Mesendoderm (in vitro differentiated cells): ENCODE data around the gene LGR5.
A peak's percentile ranks its signal among the peaks of the same experiment; 100 is the strongest.

ENCODE experiments used
- DNase-seq: peaks from one replicate; pipeline ENCODE4 v3.0.0; 2013
- H2AK5ac ChIP-seq: 2 replicates; pipeline ENCODE4 v1.6.1; 2013; ENCODE audit warnings: low read length, inconsistent platforms
- H2BK120ac ChIP-seq: 2 replicates; pipeline ENCODE4 v1.6.1; 2013; ENCODE audit warnings: low read depth, mild to moderate bottlenecking, low read length, moderate library complexity, mixed read lengths
- H2BK15ac ChIP-seq: replicated peaks from 2 replicates; pipeline ENCODE4 v1.6.1; 2013; ENCODE audit warnings: low read depth, mild to moderate bottlenecking, moderate library complexity
- H2BK5ac ChIP-seq: 2 replicates; pipeline ENCODE4 v1.6.1; 2013; ENCODE audit warnings: low read length, inconsistent platforms
- H3K18ac ChIP-seq: 2 replicates; pipeline ENCODE4 v1.6.1; 2013; ENCODE audit warnings: mild to moderate bottlenecking, low read length, mixed read lengths
- H3K23ac ChIP-seq: one replicate; pipeline ENCODE4 v1.6.1; 2013; ENCODE audit warnings: low read length
- H3K27ac ChIP-seq: 2 replicates; pipeline ENCODE4 v1.5.1; 2013; ENCODE audit warnings: low read depth, mild to moderate bottlenecking, inconsistent platforms, low read length, moderate library complexity
- H3K27me3 ChIP-seq: 2 replicates; pipeline ENCODE4 v1.6.1; 2013; ENCODE audit warnings: low read length, control low read depth, mild to moderate bottlenecking, inconsistent platforms; ENCODE audit not compliant: insufficient read depth, poor library complexity
- H3K36me3 ChIP-seq: 2 replicates; pipeline ENCODE4 v1.6.1; 2013; ENCODE audit warnings: low read length, inconsistent platforms; ENCODE audit not compliant: control insufficient read depth, insufficient read depth
- H3K4ac ChIP-seq: one replicate; pipeline ENCODE4 v1.6.1; 2013; ENCODE audit warnings: low read depth, mild to moderate bottlenecking, low read length, moderate library complexity
- H3K4me1 ChIP-seq: 2 replicates; pipeline ENCODE4 v1.6.1; 2013; ENCODE audit warnings: low read depth, low read length, inconsistent platforms; ENCODE audit not compliant: control insufficient read depth
- H3K4me2 ChIP-seq: 2 replicates; pipeline ENCODE4 v1.6.1; 2013; ENCODE audit warnings: low read length
- H3K4me3 ChIP-seq: 2 replicates; pipeline ENCODE4 v1.5.1; 2013; ENCODE audit warnings: mild to moderate bottlenecking, low read length
- H3K56ac ChIP-seq: one replicate; pipeline ENCODE4 v1.6.1; 2013; ENCODE audit warnings: low read length
- H3K79me1 ChIP-seq: 2 replicates; pipeline ENCODE4 v1.6.1; 2013; ENCODE audit warnings: low read length, inconsistent platforms
- H3K79me2 ChIP-seq: 2 replicates; pipeline ENCODE4 v1.6.1; 2013; ENCODE audit warnings: mild to moderate bottlenecking, low read length; ENCODE audit not compliant: control insufficient read depth, insufficient read depth
- H3K9ac ChIP-seq: 2 replicates; pipeline ENCODE4 v1.6.1; 2013; ENCODE audit warnings: low read length, inconsistent platforms
- H4K5ac ChIP-seq: one replicate; pipeline ENCODE4 v1.6.1; 2013; ENCODE audit warnings: low read length
- H4K8ac ChIP-seq: one replicate; pipeline ENCODE4 v1.6.1; 2013; ENCODE audit warnings: low read depth, mild to moderate bottlenecking, control low read depth, low read length, moderate library complexity
- WGBS: extraction: QIAGEN DNeasy Blood & Tissue Kit; methylation state at CpG from one replicate; pipeline ENCODE4 v1.1.7; 2013; ENCODE audit warnings: low lambda C conversion rate, missing lambda C conversion rate; ENCODE audit not compliant: insufficient coverage; ENCODE audit errors: extremely low coverage; 5-methylcytosine and 5-hydroxymethylcytosine counted together

Gene LGR5

GRCh38 chr12:71431991-71432390 lies 7.6 kb upstream of the LGR5 start:
- H3K9ac ChIP-seq = no peak overlapping the region
- DNase-seq = no peak
- H3K4ac ChIP-seq = no peak overlapping the region
- H3K56ac ChIP-seq = no peak overlapping the region
- no peak overlapping the region for H3K4me2 ChIP-seq
- H4K5ac ChIP-seq = no peak overlapping the region
- H3K4me1 ChIP-seq = peaks cover 8% of the 10 kb centered on the region
- no peak overlapping the region for H2BK120ac ChIP-seq
- no peak overlapping the region for H2BK5ac ChIP-seq
- H2BK15ac ChIP-seq = no peak overlapping the region
- no peaks in the 10 kb centered on the region for H3K36me3 ChIP-seq
- WGBS = no CpG with 5 or more reads among the region's 3 CpGs
- no peak overlapping the region for H2AK5ac ChIP-seq
- H3K27ac ChIP-seq = no peak overlapping the region
- no peaks in the 10 kb centered on the region for H3K27me3 ChIP-seq
- no peak overlapping the region for H3K18ac ChIP-seq
- H3K79me1 ChIP-seq = no peaks in the 10 kb centered on the region
- no peaks in the 10 kb centered on the region for H3K79me2 ChIP-seq
- H3K23ac ChIP-seq = no peak overlapping the region
- H3K4me3 ChIP-seq = no peak overlapping the region
- H4K8ac ChIP-seq = no peak overlapping the region

DNA sequence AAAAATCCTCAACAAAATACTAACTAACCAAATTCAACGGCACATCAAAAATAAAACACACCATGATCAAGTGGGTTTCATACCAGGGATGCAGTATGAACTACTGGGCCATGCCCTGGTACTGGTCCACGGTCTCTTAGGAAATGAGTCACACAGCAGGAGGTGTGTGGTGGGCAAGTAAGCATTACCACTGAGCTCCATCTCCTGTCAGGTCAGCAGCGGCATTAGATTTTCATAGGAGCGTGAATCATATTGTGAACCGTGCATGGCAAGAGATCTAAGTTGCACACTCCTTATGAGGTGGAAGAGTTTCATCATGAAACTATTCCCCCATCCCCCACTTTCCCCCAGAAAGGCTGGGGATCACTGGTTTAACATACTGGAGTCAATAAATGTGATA lies 6.7 kb upstream of the LGR5 start:
- Histone ChIP-seq H3K56ac (no peak overlapping the region), H2BK5ac (no peak overlapping the region), H3K18ac (no peak overlapping the region), H3K79me1 (no peaks in the 10 kb centered on the region), H3K36me3 (no peaks in the 10 kb centered on the region), H2AK5ac (no peak overlapping the region), H3K27ac (no peak overlapping the region), H3K4me1 (peaks cover 8% of the 10 kb centered on the region), H4K8ac (no peak overlapping the region), H3K4me2 (no peak overlapping the region), H2BK120ac (no peak overlapping the region), H2BK15ac (no peak overlapping the region), H3K23ac (no peak overlapping the region), H3K9ac (no peak overlapping the region), H3K4me3 (no peak overlapping the region), H3K4ac (no peak overlapping the region), H3K79me2 (no peaks in the 10 kb centered on the region), H4K5ac (no peak overlapping the region), H3K27me3 (no peaks in the 10 kb centered on the region)
- DNase-seq = no peak
- no CpG with 5 or more reads among the region's 5 CpGs for WGBS

DNA sequence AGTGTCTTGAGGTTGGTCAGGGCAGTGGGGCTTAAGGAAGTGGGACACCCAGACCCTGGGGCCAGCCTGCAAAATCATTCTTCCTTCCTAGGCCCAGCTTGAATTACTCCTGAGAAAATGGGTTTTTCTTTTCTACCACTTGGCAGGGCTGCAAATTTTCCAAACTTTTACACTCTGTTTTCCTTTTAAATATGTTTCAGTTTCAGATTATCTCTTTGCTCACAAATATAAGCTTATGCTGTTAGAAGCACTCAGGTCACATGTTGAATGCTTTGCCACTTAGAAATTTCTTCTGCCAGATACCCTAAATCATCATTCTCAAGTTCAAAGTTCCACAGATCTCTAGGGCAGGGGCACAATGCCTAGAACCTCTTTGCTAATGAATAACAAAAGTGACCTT lies 2.9 kb upstream of the LGR5 start:
- Histone ChIP-seq H3K4ac (no peak overlapping the region), H4K8ac (no peak overlapping the region), H3K36me3 (no peaks in the 10 kb centered on the region), H3K27me3 (peaks cover 11% of the 10 kb centered on the region), H3K79me2 (no peaks in the 10 kb centered on the region), H3K9ac (no peak overlapping the region), H3K4me3 (no peak overlapping the region), H3K27ac (no peak overlapping the region), H2BK120ac (no peak overlapping the region), H3K23ac (no peak overlapping the region), H4K5ac (no peak overlapping the region), H2BK15ac (no peak overlapping the region), H2AK5ac (no peak overlapping the region), H3K79me1 (no peaks in the 10 kb centered on the region), H2BK5ac (no peak overlapping the region), H3K4me1 (peaks cover 5% of the 10 kb centered on the region), H3K4me2 (no peak overlapping the region), H3K18ac (no peak overlapping the region), H3K56ac (no peak overlapping the region)
- DNase-seq = no peak

GRCh38 chr12:71438670-71439361 lies 782 bp upstream of the LGR5 start:
- Histone ChIP-seq H3K4me1 (peaks cover 7% of the 10 kb centered on the region), H2AK5ac (no peak overlapping the region), H3K36me3 (no peaks in the 10 kb centered on the region), H2BK5ac (no peak overlapping the region), H4K5ac (no peak overlapping the region), H4K8ac (no peak overlapping the region), H3K56ac (peak overlapping the region; percentile 6), H3K27me3 (peaks cover 13% of the 10 kb centered on the region), H3K9ac (peak overlapping the region; percentile 78), H2BK15ac (no peak overlapping the region), H3K79me1 (no peaks in the 10 kb centered on the region), H3K79me2 (no peaks in the 10 kb centered on the region), H3K27ac (peak overlapping the region; percentile 58), H3K23ac (no peak overlapping the region), H3K4me3 (peak overlapping the region; percentile 4), H3K4ac (no peak overlapping the region), H2BK120ac (no peak overlapping the region), H3K4me2 (peak overlapping the region; percentile 17), H3K18ac (no peak overlapping the region)
- no CpG with 5 or more reads among the region's 17 CpGs for WGBS
- DNase-seq = peak; percentile 70

GRCh38 chr12:71439362-71439612 lies 311 bp upstream of the LGR5 start:
- H4K8ac ChIP-seq = no peak overlapping the region
- H4K5ac ChIP-seq = no peak overlapping the region
- H3K23ac ChIP-seq = no peak overlapping the region
- WGBS = no CpG with 5 or more reads among the region's 17 CpGs
- H3K18ac ChIP-seq = peak overlapping the region; percentile 18
- H2AK5ac ChIP-seq = no peak overlapping the region
- no peak overlapping the region for H3K4ac ChIP-seq
- H3K79me2 ChIP-seq = no peaks in the 10 kb centered on the region
- H3K36me3 ChIP-seq = no peaks in the 10 kb centered on the region
- H3K4me1 ChIP-seq = peaks cover 7% of the 10 kb centered on the region
- peak overlapping the region; percentile 63 for H3K56ac ChIP-seq
- no peak overlapping the region for H2BK5ac ChIP-seq
- H3K4me3 ChIP-seq = peak overlapping the region; percentile 4
- no peak for DNase-seq
- no peak overlapping the region for H2BK15ac ChIP-seq
- H3K79me1 ChIP-seq = no peaks in the 10 kb centered on the region
- H2BK120ac ChIP-seq = no peak overlapping the region
- peak overlapping the region; percentile 17 for H3K4me2 ChIP-seq
- H3K27me3 ChIP-seq = peaks cover 13% of the 10 kb centered on the region
- peak overlapping the region; percentile 78 for H3K9ac ChIP-seq
- no peak overlapping the region for H3K27ac ChIP-seq

- H2BK15ac ChIP-seq = no peak overlapping the region
- H2AK5ac ChIP-seq = no peak overlapping the region
- H4K8ac ChIP-seq = no peak overlapping the region
- peak overlapping the region; percentile 71 for H3K18ac ChIP-seq
- H3K36me3 ChIP-seq = no peaks in the 10 kb centered on the region
- DNase-seq = no peak
- H3K79me2 ChIP-seq = no peaks in the 10 kb centered on the region
- peak overlapping the region; percentile 52 for H3K4me3 ChIP-seq
- peak overlapping the region; percentile 17 for H3K4me2 ChIP-seq
- WGBS = no CpG with 5 or more reads among the region's 27 CpGs
- no peak overlapping the region for H2BK120ac ChIP-seq
- H3K27ac ChIP-seq = no peak overlapping the region
- no peak overlapping the region for H3K23ac ChIP-seq
- no peak overlapping the region for H4K5ac ChIP-seq
- no peaks in the 10 kb centered on the region for H3K79me1 ChIP-seq
- peak overlapping the region; percentile 63 for H3K56ac ChIP-seq
- H3K4ac ChIP-seq = peak overlapping the region; percentile 63
- H3K4me1 ChIP-seq = peaks cover 7% of the 10 kb centered on the region
- H2BK5ac ChIP-seq = no peak overlapping the region
- peak overlapping the region; percentile 78 for H3K9ac ChIP-seq
- H3K27me3 ChIP-seq = peaks cover 13% of the 10 kb centered on the region
Observed at GRCh38 chr12:71440345-71440762, 756 bp downstream of the LGR5 start.
